Fibroblast of villous mesenchyme (primary cell): ENCODE measurements around the gene GRM7. TPM values are rescaled to one million over a fixed set of nuclear protein-coding genes. Genes with fewer than 3 reads are reported as not detected.

Experiments
- DNase-seq: peaks from one replicate; pipeline ENCODE4 v3.0.0-alpha.2; 2010; ENCODE audit warnings: low read depth
- H3K4me3 ChIP-seq: 2 replicates; pipeline ENCODE4 v1.5.1; 2011; ENCODE audit warnings: low read depth, mild to moderate bottlenecking, low read length
- total RNA-seq: library from RNA; depleted of rRNA; stranded (reverse); fragments of >200 nt; gene quantifications from 2 replicates; pipeline ENCODE4 v1.2.3, GENCODE V29; 2012
- TF ChIP-seq, protein P1 (sequence below): IDR thresholded peaks from 2 replicates; pipeline ENCODE4 v1.5.1; 2012; ENCODE audit warnings: low read depth, mild to moderate bottlenecking, low read length; ENCODE audit not compliant: insufficient read depth

The GRM7 gene
- total RNA-seq, 1 donor = not detected

DNA sequence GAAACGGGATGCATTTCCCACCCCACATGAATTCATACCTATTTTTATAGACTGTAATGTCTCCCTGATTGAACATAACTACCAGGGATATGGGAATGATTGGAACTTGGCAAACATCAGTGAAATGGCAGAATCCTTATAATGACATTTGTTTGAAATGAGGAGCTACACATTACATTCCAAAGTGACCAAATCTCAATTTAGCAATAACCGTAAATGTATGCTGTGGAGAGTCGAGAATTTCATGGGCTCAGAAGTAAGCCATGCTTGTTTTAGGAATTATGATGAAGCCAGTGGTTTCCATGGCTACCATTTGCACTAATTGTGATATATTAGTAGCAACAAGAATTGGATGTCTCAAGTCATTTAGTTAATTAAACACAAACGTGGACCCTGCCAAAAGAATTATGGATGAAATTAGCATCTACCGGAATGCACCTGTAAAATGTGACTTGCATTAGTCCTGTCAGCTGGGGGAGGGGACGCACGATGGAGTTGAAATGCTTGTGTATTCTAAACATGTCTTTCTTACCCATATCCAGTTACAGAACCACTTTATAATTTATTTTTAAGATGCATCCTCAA is 760.2 kb downstream of the GRM7 start:
- no peak for DNase-seq
- H3K4me3 ChIP-seq = no peak overlapping the region
- TF ChIP-seq, protein P1, sequence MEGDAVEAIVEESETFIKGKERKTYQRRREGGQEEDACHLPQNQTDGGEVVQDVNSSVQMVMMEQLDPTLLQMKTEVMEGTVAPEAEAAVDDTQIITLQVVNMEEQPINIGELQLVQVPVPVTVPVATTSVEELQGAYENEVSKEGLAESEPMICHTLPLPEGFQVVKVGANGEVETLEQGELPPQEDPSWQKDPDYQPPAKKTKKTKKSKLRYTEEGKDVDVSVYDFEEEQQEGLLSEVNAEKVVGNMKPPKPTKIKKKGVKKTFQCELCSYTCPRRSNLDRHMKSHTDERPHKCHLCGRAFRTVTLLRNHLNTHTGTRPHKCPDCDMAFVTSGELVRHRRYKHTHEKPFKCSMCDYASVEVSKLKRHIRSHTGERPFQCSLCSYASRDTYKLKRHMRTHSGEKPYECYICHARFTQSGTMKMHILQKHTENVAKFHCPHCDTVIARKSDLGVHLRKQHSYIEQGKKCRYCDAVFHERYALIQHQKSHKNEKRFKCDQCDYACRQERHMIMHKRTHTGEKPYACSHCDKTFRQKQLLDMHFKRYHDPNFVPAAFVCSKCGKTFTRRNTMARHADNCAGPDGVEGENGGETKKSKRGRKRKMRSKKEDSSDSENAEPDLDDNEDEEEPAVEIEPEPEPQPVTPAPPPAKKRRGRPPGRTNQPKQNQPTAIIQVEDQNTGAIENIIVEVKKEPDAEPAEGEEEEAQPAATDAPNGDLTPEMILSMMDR = no peak

DNA sequence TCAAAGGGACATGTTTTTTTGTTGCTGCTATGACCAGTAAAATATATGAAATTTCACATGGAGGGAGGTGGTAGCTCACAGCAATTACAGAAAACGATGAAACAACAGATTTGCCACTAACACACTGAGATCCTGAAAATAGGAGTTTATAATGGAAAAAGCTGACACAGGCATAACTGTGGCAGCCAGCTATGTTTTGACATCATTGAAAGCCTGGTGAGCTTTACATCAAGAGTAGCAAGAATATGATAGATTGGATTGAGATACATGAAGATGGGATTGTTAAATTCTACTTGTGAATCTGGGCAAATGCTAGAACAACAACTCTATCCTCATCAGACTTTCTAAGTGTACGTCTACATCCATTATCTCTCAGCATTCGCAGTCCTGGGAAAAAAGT is 760.7 kb downstream of the GRM7 start:
- H3K4me3 ChIP-seq = no peak overlapping the region
- DNase-seq = no peak
- TF ChIP-seq, protein P1 = no peak

DNA sequence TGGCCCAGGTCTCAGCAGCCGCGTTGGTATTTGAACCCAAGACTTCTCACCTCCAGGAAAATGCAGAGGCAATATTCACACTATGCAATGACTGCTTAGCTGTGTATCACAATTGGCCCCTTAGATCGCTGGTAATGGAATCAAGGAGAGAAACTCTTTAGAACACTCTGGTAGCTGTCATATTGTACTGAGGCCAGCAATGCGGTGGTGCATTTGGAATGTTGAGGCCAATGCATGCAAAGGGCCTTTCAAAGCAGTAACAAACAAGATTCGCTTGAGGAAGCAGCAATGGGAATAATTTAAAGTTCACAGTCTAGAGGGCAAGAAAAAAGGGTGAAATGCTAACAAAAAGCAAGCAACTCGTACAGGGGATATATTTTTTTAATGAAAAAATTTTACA is 764.1 kb downstream of the GRM7 start:
- TF ChIP-seq, protein P1 = no peak
- no peak for DNase-seq
- no peak overlapping the region for H3K4me3 ChIP-seq

- no peak overlapping the region for H3K4me3 ChIP-seq
- TF ChIP-seq, protein P1 = no peak
- DNase-seq = no peak
These were observed 769.5 kb downstream of the GRM7 start for GRCh38 chr3:7630351-7630911.

GRCh38 chr3:7630925-7631324 is 770.0 kb downstream of the GRM7 start:
- TF ChIP-seq, protein P1 = no peak
- DNase-seq = peak; percentile 17
- H3K4me3 ChIP-seq = no peak overlapping the region

DNA sequence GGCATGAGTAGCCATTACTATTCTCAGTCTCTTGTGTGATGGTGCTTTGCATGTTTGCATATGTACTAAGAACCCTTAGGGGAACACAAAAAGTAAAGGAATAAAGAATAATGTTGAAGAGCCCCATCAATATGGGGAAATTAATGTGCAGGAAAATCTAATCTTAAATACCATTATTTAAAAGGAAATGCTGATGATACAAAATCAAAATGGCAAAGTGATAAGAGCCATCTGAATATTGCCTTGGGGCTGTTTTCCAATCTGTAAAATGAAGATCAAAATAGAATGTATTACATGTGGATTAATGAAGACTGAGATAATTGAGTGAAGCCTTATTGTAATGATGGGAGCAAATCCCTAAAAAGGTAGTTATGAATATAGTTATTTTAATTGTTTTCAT is 771.4 kb downstream of the GRM7 start:
- no peak overlapping the region for H3K4me3 ChIP-seq
- no peak for DNase-seq
- TF ChIP-seq, protein P1 = no peak

DNA sequence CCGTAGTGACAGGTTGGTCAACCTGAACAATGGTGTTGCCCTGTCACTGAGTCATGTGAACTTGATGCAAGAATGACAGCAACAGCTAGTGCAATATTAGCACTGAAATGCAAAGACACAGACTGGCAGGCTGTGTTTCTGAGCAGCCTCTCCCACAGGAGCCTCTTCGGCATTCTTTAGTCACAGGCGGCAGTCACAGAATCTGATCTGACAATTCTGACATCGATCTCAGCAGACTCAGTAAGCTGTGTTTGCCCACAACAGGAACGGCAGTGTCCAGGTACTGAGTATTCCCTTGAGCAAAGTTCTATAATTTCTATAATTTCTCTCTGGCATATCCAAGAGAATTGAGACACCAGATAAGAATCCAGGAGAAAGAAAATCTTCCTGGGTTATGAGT is 776.8 kb downstream of the GRM7 start:
- TF ChIP-seq, protein P1 = no peak
- no peak for DNase-seq
- H3K4me3 ChIP-seq = no peak overlapping the region
